ENCODE measurements around the gene ANKRD18A. TPM values are rescaled to one million over a fixed set of nuclear protein-coding genes. Genes with fewer than 3 reads are reported as not detected.

Gene ANKRD18A
- total and polyA plus RNA-seq, 2 of the 8 experiments (the other 6 are each of a cell fraction or from before 2014, with no cell fraction given), result 0.68 to 4.0 TPM

- no peak for TF ChIP-seq RBBP5 (IDR thresholded peaks at IDR 0.05; ENCODE audit: borderline replicate concordance, low read depth, low read length)
- TF ChIP-seq TCF12 (IDR thresholded peaks at IDR 0.05; ENCODE audit: low read depth, low read length), result no peak
- TF ChIP-seq EZH2 (IDR thresholded peaks at IDR 0.05; ENCODE audit: low read depth, low read length, severe bottlenecking), result no peak
- no peak for TF ChIP-seq KDM5A (IDR thresholded peaks at IDR 0.05; ENCODE audit: low read length)
- no peak for TF ChIP-seq ZNF274 (IDR thresholded peaks at IDR 0.05; ENCODE audit: borderline replicate concordance, extremely low read depth, low read length)
- TF ChIP-seq TAF7 (optimal IDR thresholded peaks at IDR 0.05; ENCODE audit: borderline replicate concordance, low read depth, low read length), result no peak
- TF ChIP-seq ATF2 (IDR thresholded peaks at IDR 0.05; ENCODE audit: low read length), result no peak
These were observed 91.1 kb downstream of the ANKRD18A start (continued) for GRCh38 chr9:38529317-38529716.

Data from H1 (cell line).